AG09309 (cell line): ENCODE results near the gene ZNF365.

ENCODE experiments used
- DNase-seq: peaks from one replicate; pipeline ENCODE4 v3.0.0-alpha.2; 2010; ENCODE audit warnings: low read depth
- H3K4me3 ChIP-seq: 2 replicates; pipeline ENCODE4 v1.5.1; 2011; ENCODE audit warnings: mild to moderate bottlenecking, low read depth, low read length, moderate library complexity; ENCODE audit not compliant: control insufficient read depth
- TF ChIP-seq, protein P1 (sequence below): IDR thresholded peaks from 2 replicates; pipeline ENCODE4 v1.5.1; 2011; ENCODE audit warnings: mild to moderate bottlenecking, low read depth, low read length, inconsistent platforms; ENCODE audit not compliant: insufficient read depth, control insufficient read depth; ENCODE audit errors: missing control alignments

ZNF365 gene

DNA sequence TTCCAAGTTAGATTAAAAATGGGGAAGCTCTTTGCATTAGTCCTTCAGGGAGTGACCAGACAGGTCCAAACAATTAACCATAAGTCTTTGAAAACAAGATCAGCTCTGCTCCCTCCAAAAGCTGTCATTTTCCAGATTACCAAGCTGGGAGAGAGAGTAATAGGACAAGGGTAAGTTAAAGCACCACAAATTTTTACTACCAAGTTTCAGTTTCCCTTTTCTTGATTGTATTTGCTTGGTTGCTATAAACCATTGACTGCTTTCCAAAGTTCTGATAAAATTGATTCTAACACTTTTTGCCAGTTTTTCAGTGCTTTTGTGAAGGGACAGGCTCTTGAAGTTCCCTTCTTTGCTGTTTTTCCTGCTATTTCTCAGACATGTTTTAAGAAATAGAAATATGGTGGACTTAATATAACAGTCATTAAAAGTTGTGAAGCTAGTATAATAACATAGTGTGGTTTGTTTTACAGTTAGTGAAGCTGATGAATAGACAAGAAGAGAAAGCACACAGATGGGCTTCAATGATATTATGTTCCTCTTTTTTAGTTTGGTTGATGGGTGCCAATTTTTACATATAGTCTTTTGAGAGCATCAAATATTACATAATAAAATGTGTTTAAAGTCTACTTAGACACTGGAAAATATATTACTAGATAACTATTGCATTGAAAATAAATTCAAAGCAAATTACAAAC, 40.0 kb upstream of the ZNF365 start:
- DNase-seq = no peak
- TF ChIP-seq, protein P1, sequence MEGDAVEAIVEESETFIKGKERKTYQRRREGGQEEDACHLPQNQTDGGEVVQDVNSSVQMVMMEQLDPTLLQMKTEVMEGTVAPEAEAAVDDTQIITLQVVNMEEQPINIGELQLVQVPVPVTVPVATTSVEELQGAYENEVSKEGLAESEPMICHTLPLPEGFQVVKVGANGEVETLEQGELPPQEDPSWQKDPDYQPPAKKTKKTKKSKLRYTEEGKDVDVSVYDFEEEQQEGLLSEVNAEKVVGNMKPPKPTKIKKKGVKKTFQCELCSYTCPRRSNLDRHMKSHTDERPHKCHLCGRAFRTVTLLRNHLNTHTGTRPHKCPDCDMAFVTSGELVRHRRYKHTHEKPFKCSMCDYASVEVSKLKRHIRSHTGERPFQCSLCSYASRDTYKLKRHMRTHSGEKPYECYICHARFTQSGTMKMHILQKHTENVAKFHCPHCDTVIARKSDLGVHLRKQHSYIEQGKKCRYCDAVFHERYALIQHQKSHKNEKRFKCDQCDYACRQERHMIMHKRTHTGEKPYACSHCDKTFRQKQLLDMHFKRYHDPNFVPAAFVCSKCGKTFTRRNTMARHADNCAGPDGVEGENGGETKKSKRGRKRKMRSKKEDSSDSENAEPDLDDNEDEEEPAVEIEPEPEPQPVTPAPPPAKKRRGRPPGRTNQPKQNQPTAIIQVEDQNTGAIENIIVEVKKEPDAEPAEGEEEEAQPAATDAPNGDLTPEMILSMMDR = no peak
- no peak overlapping the region for H3K4me3 ChIP-seq

DNA sequence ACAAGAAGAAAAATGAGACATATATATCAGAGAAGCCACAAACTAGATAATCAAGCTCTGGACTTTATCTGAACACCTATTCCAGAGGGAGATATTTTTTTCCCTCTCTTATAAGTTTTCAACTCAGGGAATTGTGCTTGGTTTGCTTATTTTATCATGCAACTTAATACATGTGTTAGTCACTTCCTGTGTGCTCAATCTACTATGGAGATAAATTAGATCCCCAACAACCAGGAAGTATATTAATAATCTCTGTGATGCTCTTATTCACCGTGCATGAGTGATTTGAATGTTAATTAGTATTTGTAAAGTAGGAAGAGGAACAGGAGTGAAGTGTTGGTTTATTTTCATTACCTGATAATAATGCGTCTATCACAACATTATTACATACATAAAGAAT, 38.8 kb upstream of the ZNF365 start:
- no peak overlapping the region for H3K4me3 ChIP-seq
- DNase-seq = no peak
- TF ChIP-seq, protein P1 = no peak

DNA sequence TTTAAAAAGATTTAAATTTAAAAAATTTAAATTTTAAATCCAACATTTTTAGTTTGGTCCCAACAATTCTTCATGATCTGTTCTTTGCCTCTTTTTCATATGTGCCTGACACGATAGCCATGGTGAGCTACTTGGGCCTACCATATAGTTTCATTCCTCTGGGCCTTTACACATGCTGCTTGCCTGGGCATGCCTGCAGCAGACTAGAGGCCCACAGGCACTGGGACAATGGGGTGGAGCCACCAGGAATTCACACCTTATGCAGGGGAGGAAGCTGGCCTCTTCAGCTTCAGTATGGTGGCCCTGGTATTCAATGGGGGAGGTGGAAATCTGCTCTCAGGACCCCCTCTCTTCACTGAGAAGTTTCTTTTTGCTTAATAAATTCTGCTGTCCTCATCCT, 37.8 kb upstream of the ZNF365 start:
- TF ChIP-seq, protein P1 = no peak
- no peak for DNase-seq
- H3K4me3 ChIP-seq = no peak overlapping the region

DNA sequence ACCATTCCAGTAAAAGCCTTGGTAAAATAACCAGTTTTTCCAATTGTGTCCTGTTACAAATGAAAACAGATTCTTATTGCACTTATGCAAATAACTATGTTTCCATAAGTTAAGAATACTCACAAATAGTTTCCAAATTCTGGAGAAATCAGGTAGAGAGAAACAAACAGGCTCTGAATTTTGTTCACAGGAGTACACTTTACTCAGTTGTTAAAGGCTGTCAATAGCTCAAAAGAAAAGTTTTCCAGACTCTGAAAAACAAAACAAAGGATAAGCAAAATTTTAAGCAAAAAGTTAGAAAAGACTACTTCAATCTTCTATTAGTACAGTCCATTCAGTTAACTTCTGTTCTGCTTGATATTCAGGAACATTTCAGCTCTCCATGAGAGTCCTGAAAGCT, 32.8 kb upstream of the ZNF365 start:
- no peak overlapping the region for H3K4me3 ChIP-seq
- TF ChIP-seq, protein P1 = no peak
- DNase-seq = no peak

DNA sequence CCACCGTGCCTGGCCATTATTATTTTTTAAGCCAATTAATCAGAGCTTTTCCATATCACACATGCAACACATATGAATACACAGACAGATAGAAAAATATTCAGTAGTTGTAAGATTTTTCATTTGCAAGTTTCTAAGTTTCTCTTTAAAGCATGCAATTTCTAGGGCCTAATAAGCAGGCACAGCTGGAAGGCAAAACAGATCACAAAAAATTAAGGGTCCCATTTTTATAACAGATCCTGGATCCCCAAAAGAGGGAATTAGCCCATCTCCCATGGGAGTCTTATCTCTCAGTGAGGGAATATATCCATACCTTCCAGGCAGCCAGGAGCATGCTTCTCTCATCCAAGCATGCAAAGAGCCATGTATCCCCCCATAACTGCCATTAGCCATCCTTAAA, 31.2 kb upstream of the ZNF365 start:
- TF ChIP-seq, protein P1 = no peak
- DNase-seq = no peak
- H3K4me3 ChIP-seq = no peak overlapping the region

DNA sequence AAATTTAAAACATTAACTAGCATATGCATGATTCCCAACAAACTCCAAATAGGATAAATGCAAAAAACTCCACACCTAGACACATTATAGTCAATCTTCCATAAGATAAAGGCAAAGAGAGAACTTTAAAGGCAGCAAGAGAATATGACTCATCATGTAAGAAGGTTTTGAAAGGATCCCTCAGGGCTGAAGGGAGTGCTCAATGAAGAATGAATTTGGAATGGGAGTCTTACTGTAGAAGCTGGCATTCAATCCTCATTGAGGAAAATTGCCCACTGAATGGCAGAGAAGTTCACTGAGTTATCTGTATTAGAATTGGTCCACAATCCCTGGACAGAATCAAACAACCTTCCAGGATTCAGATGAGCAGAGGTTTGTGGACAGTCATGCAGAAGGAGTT, 26.1 kb upstream of the ZNF365 start:
- no peak overlapping the region for H3K4me3 ChIP-seq
- TF ChIP-seq, protein P1 = no peak
- DNase-seq = no peak

DNA sequence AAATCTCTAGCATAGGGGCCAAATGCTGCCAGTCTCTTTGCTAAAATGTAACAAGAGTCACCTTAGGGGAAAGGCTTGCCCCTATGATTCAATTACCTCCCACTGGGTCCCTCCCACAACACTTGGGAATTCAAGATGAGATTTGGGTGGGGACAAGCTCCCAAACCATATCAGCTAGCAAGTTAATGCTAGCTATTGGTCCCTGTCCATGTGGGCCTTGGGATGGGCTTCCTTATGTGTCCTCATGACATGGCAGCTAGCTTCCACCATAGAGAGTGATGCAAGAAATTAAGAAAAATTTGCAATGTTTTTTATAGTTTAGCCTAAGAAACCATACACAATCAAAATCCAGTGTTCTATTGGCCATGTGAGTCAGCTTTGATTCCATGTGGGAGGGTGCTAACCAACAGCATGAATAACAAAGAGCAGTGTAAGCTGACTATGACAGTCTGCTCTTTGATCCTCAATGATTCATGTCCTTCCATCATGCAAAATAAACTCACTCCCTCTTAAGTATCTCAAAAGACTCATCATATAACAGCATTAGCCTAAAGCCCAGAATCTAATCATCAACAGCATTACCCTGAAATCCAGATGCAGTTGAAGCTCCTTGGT, 21.7 kb upstream of the ZNF365 start:
- TF ChIP-seq, protein P1 = no peak
- H3K4me3 ChIP-seq = no peak overlapping the region
- no peak for DNase-seq
